ENCODE measurements around the gene RAD51AP2. TPM values are rescaled to one million over a fixed set of nuclear protein-coding genes. Genes with fewer than 3 reads are reported as not detected.

The RAD51AP2 gene
- total and polyA plus RNA-seq, 4 donors, result 0.46 TPM; not detected in 3

DNA sequence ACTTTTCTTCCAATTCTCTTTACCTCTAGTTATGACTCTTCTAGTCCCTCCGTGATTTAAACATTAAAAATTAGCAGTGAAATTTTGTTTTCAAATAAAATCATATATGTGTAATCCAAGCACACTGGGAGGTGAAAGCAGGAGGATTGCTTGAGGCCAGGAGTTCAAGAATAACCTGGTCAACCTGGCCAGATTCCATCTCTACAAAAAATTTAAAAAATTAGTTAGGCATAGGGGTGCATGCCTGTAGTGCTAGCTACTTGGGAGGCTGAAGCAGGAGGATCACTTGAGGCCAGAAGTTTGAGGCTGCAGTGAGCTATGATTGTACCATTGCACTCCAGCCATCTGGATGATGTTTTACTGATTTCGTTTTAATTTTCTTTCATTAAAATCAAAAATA lies 15.3 kb upstream of the RAD51AP2 start:
- Histone ChIP-seq H3K27me3 (ENCODE audit: control insufficient read depth in 3 of 3, insufficient read depth in 3 of 3, low read length in 2 of 3) (peaks cover 0 to 3% (median 0%) of the 10 kb centered on the region in 3 donors), H3K4me1 (ENCODE audit: control insufficient read depth in 5 of 5, insufficient read depth in 5 of 5, low read length in 5 of 5) (peaks cover 0 to 7% (median 0%) of the 10 kb centered on the region in 5 donors), H3K4me3 (no peak overlapping the region), H3K9me3 (ENCODE audit: control insufficient read depth in 4 of 4, insufficient read depth in 3 of 4, low read length in 3 of 4) (no peaks in the 10 kb centered on the region), H3K36me3 (ENCODE audit: control insufficient read depth in 4 of 4, insufficient read depth in 4 of 4, low read length in 4 of 4) (no peaks in the 10 kb centered on the region), H3K9ac (ENCODE audit: insufficient read depth in 1 of 2, low read length in 2 of 2) (no peak overlapping the region), H3K27ac (ENCODE audit: low read depth in 1 of 2, low read length in 1 of 2) (no peak overlapping the region)
- TF ChIP-seq CTCF (IDR thresholded peaks at IDR 0.05; ENCODE audit: control extremely low read depth, extremely low read depth), result no peak
- DNase-seq, result no peak
- 82 to 84% methylated on average over 2 of the region's 2 CpGs for WGBS, 2 donors
- no peak for ATAC-seq (ENCODE audit: insufficient read depth, low FRiP score)

DNA sequence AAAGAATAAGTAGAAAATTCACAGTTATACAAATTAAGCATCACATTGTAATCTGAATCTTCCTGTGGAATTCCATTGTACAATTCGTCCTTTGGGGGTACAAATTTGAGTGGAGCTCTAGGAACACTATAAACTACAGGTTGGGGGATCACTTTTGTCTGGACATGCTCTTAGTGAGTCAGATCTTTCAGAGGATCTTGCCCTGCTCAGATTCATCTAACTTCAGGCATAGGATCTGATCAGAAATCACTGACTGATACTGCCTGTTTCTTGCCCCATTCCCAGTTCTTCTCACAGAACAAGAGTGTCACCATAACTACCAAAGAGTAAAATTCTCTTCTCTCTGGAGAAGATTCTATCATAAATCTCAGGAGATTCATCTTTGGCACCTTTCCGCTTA lies 11.5 kb upstream of the RAD51AP2 start:
- Histone ChIP-seq H3K9me3 (ENCODE audit: control insufficient read depth in 4 of 4, insufficient read depth in 3 of 4, low read length in 3 of 4) (no peaks in the 10 kb centered on the region), H3K4me3 (no peak overlapping the region), H3K27me3 (ENCODE audit: control insufficient read depth in 3 of 3, insufficient read depth in 3 of 3, low read length in 2 of 3) (no peaks in the 10 kb centered on the region), H3K9ac (ENCODE audit: insufficient read depth in 1 of 2, low read length in 2 of 2) (no peak overlapping the region), H3K4me1 (ENCODE audit: control insufficient read depth in 5 of 5, insufficient read depth in 5 of 5, low read length in 5 of 5) (no peaks in the 10 kb centered on the region), H3K27ac (ENCODE audit: low read depth in 1 of 2, low read length in 1 of 2) (no peak overlapping the region), H3K36me3 (ENCODE audit: control insufficient read depth in 4 of 4, insufficient read depth in 4 of 4, low read length in 4 of 4) (no peaks in the 10 kb centered on the region)
- 77 to 87% methylated on average over 2 of the region's 2 CpGs for WGBS, 2 donors
- no peak for TF ChIP-seq CTCF (IDR thresholded peaks at IDR 0.05; ENCODE audit: control extremely low read depth, extremely low read depth)
- no peak for DNase-seq
- no peak for ATAC-seq (ENCODE audit: insufficient read depth, low FRiP score)

DNA sequence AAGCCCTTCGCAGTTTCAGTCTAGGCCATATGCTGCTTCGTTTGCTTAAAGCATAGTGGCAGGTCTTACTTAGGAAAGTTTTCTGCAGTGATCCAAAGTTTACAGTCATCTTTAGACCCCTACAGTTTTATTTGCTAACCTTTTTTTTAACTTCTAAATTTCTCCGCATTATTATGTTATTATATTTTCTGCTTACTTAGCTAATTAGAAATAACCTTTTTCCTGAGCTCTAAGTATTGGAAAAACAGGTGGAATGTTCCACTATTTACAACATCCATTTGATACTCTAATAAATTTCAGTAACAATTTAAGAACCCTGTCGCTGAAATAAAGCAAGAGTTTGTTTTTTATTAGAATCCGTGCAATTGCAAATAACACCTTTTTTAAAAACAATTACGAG lies 4.1 kb upstream of the RAD51AP2 start:
- H3K9ac ChIP-seq (ENCODE audit: insufficient read depth in 1 of 2, low read length in 2 of 2), result no peak overlapping the region
- no peaks in the 10 kb centered on the region for H3K27me3 ChIP-seq (ENCODE audit: control insufficient read depth in 3 of 3, insufficient read depth in 3 of 3, low read length in 2 of 3)
- ATAC-seq (ENCODE audit: insufficient read depth, low FRiP score), result no peak
- no peak overlapping the region for H3K4me3 ChIP-seq
- no peak for DNase-seq
- no peaks in the 10 kb centered on the region for H3K9me3 ChIP-seq (ENCODE audit: control insufficient read depth in 4 of 4, insufficient read depth in 3 of 4, low read length in 3 of 4)
- no peaks in the 10 kb centered on the region for H3K36me3 ChIP-seq (ENCODE audit: control insufficient read depth in 4 of 4, insufficient read depth in 4 of 4, low read length in 4 of 4)
- no peak overlapping the region for H3K27ac ChIP-seq (ENCODE audit: low read depth in 1 of 2, low read length in 1 of 2)
- WGBS, 2 donors, result 88 to 90% methylated on average over 6 of the region's 6 CpGs
- TF ChIP-seq CTCF (IDR thresholded peaks at IDR 0.05; ENCODE audit: control extremely low read depth, extremely low read depth), result no peak
- H3K4me1 ChIP-seq (ENCODE audit: control insufficient read depth in 5 of 5, insufficient read depth in 5 of 5, low read length in 5 of 5), result peaks cover 0 to 20% (median 0%) of the 10 kb centered on the region in 5 donors

DNA sequence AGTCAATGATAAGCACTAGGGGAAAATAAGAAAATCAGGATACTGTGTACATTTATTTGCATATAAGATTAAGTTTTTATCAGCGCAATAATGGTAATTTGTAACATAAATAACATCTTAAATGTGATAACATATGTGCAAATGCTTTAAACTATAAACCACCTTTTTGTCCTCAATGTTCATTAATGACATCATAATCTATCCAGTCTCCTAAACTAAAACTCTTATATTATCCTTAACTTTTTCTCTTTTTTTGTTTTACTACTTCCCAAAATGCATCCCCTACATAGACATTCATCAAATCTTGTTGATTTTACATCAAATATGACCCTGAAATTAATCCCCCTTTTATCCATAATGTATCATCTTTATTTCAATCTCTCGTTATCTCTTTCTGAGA lies 3.4 kb upstream of the RAD51AP2 start:
- WGBS, 2 donors, result 89 to 94% methylated on average over 2 of the region's 2 CpGs
- H3K36me3 ChIP-seq (ENCODE audit: control insufficient read depth in 4 of 4, insufficient read depth in 4 of 4, low read length in 4 of 4), result no peaks in the 10 kb centered on the region
- ATAC-seq (ENCODE audit: insufficient read depth, low FRiP score) (no peak), DNase-seq (no peak)
- no peak overlapping the region for H3K9ac ChIP-seq (ENCODE audit: insufficient read depth in 1 of 2, low read length in 2 of 2)
- H3K4me3 ChIP-seq, result no peak overlapping the region
- no peaks in the 10 kb centered on the region for H3K27me3 ChIP-seq (ENCODE audit: control insufficient read depth in 3 of 3, insufficient read depth in 3 of 3, low read length in 2 of 3)
- no peaks in the 10 kb centered on the region for H3K9me3 ChIP-seq (ENCODE audit: control insufficient read depth in 4 of 4, insufficient read depth in 3 of 4, low read length in 3 of 4)
- TF ChIP-seq CTCF (IDR thresholded peaks at IDR 0.05; ENCODE audit: control extremely low read depth, extremely low read depth), result no peak
- no peak overlapping the region for H3K27ac ChIP-seq (ENCODE audit: low read depth in 1 of 2, low read length in 1 of 2)
- H3K4me1 ChIP-seq (ENCODE audit: control insufficient read depth in 5 of 5, insufficient read depth in 5 of 5, low read length in 5 of 5), result peaks cover 0 to 20% (median 0%) of the 10 kb centered on the region in 5 donors
